HL-60 (cell line): Measurements from ENCODE around the gene EHBP1.

Experiments
- DNase-seq, 2 experiments: peaks; one replicate each; pipeline ENCODE4 v3.0.0-alpha.2; 2010 to 2020; ENCODE audit warnings: low read depth in 1 of 2, low spot score in 1 of 2
- H3K27ac ChIP-seq: fragments of 250-450 bp; sonication (Bioruptor Pico); replicated peaks from 2 replicates; pipeline ENCODE4 v1.5.1; 2020; ENCODE audit warnings: mild to moderate bottlenecking, moderate library complexity
- H3K27me3 ChIP-seq: fragments of 250-450 bp; sonication (Bioruptor Pico); 2 replicates; pipeline ENCODE4 v1.5.1; 2021; ENCODE audit warnings: mild to moderate bottlenecking, moderate library complexity; ENCODE audit not compliant: insufficient read depth, poor library complexity, severe bottlenecking
- H3K4me3 ChIP-seq: replicated peaks from 2 replicates; pipeline ENCODE4 v1.5.1; 2011; ENCODE audit warnings: mild to moderate bottlenecking, control low read depth, low read length; ENCODE audit not compliant: insufficient read depth
- CTCF ChIP-seq: IDR thresholded peaks from one replicate; pipeline ENCODE4 v1.5.1; 2011; ENCODE audit warnings: low read length, control low read depth, inconsistent platforms; ENCODE audit not compliant: insufficient read depth
- GABPA ChIP-seq: IDR thresholded peaks from 2 replicates; pipeline ENCODE4 v1.6.1; 2012; ENCODE audit warnings: low read depth
- POLR2AphosphoS5 ChIP-seq: IDR thresholded peaks from 2 replicates; pipeline ENCODE4 v1.6.1; 2012; ENCODE audit warnings: low read depth
- REST ChIP-seq: IDR thresholded peaks from 2 replicates; pipeline ENCODE4 v1.6.1; 2012; ENCODE audit warnings: low read depth; ENCODE audit not compliant: insufficient replicate concordance
- SPI1 ChIP-seq: IDR thresholded peaks from 2 replicates; pipeline ENCODE4 v1.6.1; 2012; ENCODE audit warnings: low read depth, mild to moderate bottlenecking, borderline replicate concordance

The EHBP1 gene

GRCh38 chr2:63053889-63054602 is 348.5 kb downstream of the EHBP1 start:
- H3K27me3 ChIP-seq: peaks cover 7% of the 10 kb centered on the region
- H3K4me3 ChIP-seq: no peak overlapping the region
- no peak overlapping the region for H3K27ac ChIP-seq
- DNase-seq: no peak
- TF ChIP-seq REST: no peak
- no peak for TF ChIP-seq GABPA
- no peak for TF ChIP-seq CTCF
- no peak for TF ChIP-seq POLR2AphosphoS5
- TF ChIP-seq SPI1: no peak

GRCh38 chr2:63054841-63055225 is 349.3 kb downstream of the EHBP1 start:
- H3K4me3 ChIP-seq: no peak overlapping the region
- TF ChIP-seq SPI1: no peak
- TF ChIP-seq POLR2AphosphoS5: no peak
- no peak for TF ChIP-seq REST
- no peak for TF ChIP-seq CTCF
- TF ChIP-seq GABPA: no peak
- no peak for DNase-seq
- no peaks in the 10 kb centered on the region for H3K27me3 ChIP-seq
- no peak overlapping the region for H3K27ac ChIP-seq

- no peak for DNase-seq
- no peak overlapping the region for H3K4me3 ChIP-seq
- no peak overlapping the region for H3K27ac ChIP-seq
- TF ChIP-seq CTCF (no peak), POLR2AphosphoS5 (no peak), REST (no peak), SPI1 (no peak), GABPA (no peak)
- no peaks in the 10 kb centered on the region for H3K27me3 ChIP-seq
Measured at GRCh38 chr2:63055226-63056106, 350.0 kb downstream of the EHBP1 start.
